ENCODE data around the gene CELF6. TPM values are rescaled to one million over a fixed set of nuclear protein-coding genes. Genes with fewer than 3 reads are reported as not detected.

CELF6 gene
- total and polyA plus RNA-seq, 4 donors, result 0.10 to 0.92 (median 0.44) TPM

DNA sequence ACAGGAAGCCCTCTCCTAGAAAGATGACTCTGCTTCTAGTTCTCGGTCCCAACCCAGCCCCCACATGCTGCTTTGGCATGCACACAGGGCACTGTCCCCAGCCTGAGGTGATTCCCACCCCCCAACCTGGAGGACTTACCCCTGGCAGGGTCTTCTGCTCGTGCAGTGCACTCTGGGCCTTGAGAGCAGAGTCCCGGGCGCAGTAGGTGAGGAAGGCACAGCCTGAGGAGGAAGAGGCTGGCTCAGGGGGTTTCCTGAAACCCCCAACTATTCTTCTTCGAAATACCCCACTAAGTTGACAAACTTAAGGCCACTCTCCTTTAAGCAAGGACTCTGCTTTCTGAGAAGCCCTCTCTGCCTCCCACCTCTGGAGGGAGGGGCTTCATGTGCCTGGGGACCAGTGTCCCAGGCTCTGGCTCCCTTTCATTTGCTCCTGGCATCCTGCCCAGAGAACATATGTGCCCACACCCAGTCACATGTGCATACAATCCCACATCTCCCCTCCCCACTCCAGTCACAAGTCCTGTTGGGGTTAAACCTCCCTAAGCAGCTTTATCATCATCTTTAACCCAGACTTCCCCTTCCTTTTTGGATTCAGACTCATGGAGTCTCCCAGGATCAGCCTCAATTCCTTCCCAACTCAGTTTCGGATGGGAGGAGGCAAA lies 4.1 kb downstream of the CELF6 start (continued):
- TF ChIP-seq, protein P1, sequence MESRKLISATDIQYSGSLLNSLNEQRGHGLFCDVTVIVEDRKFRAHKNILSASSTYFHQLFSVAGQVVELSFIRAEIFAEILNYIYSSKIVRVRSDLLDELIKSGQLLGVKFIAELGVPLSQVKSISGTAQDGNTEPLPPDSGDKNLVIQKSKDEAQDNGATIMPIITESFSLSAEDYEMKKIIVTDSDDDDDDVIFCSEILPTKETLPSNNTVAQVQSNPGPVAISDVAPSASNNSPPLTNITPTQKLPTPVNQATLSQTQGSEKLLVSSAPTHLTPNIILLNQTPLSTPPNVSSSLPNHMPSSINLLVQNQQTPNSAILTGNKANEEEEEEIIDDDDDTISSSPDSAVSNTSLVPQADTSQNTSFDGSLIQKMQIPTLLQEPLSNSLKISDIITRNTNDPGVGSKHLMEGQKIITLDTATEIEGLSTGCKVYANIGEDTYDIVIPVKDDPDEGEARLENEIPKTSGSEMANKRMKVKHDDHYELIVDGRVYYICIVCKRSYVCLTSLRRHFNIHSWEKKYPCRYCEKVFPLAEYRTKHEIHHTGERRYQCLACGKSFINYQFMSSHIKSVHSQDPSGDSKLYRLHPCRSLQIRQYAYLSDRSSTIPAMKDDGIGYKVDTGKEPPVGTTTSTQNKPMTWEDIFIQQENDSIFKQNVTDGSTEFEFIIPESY (IDR thresholded peaks at IDR 0.05), result no peak
- no peak for TF ChIP-seq EGR1 (IDR thresholded peaks at IDR 0.05; ENCODE audit: low read depth in 2 of 2)

DNA sequence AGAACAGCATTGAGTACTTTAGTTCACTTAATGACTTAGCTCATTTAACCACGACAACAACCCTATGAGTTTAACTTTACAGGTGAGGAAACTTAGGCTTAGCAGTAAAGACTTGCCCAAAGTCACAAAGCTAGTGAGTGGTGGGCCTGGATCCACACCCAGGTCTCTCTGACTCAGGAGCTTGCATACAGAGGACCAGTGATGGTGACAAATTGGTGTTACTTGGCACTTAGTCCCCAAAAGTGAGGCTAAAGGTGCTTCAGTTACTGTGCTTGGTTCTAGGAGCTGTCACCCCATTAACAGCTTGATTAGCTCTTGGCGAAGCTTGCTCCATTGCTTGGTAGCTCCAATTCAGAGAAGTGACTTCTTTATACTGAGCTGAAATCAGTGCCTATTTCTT lies 6.1 kb downstream of the CELF6 start:
- WGBS, result 94% methylated on average over 2 of the region's 2 CpGs
- Histone ChIP-seq H3K4me3 (ENCODE audit: low read depth in 1 of 3, low read length in 3 of 3) (no peak overlapping the region), H3K36me3 (ENCODE audit: control insufficient read depth in 4 of 4, insufficient read depth in 3 of 4, low read depth in 1 of 4, low read length in 3 of 4) (no peaks in the 10 kb centered on the region), H3K9me3 (ENCODE audit: control insufficient read depth in 4 of 4, low read length in 3 of 4) (no peaks in the 10 kb centered on the region), H3K27me3 (ENCODE audit: control insufficient read depth in 4 of 4, insufficient read depth in 4 of 4, low read length in 3 of 4) (no peaks in the 10 kb centered on the region), H3K4me1 (ENCODE audit: control insufficient read depth in 4 of 4, insufficient read depth in 4 of 4, low read length in 3 of 4) (no peaks in the 10 kb centered on the region), H3K27ac (ENCODE audit: low read depth in 1 of 2, low read length in 2 of 2) (no peak overlapping the region), H3K9ac (ENCODE audit: low read depth in 1 of 2, low read length in 2 of 2) (no peak overlapping the region)
- TF ChIP-seq EGR1 (IDR thresholded peaks at IDR 0.05; ENCODE audit: low read depth in 2 of 2), result no peak
- TF ChIP-seq, protein P2, sequence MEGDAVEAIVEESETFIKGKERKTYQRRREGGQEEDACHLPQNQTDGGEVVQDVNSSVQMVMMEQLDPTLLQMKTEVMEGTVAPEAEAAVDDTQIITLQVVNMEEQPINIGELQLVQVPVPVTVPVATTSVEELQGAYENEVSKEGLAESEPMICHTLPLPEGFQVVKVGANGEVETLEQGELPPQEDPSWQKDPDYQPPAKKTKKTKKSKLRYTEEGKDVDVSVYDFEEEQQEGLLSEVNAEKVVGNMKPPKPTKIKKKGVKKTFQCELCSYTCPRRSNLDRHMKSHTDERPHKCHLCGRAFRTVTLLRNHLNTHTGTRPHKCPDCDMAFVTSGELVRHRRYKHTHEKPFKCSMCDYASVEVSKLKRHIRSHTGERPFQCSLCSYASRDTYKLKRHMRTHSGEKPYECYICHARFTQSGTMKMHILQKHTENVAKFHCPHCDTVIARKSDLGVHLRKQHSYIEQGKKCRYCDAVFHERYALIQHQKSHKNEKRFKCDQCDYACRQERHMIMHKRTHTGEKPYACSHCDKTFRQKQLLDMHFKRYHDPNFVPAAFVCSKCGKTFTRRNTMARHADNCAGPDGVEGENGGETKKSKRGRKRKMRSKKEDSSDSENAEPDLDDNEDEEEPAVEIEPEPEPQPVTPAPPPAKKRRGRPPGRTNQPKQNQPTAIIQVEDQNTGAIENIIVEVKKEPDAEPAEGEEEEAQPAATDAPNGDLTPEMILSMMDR (IDR thresholded peaks at IDR 0.05; ENCODE audit: low read depth, low read length, missing input control), result no peak
- no peak for TF ChIP-seq GABPA (IDR thresholded peaks at IDR 0.05 in 1 of 2, conservative IDR thresholded peaks at IDR 0.05 in 1 of 2)
- TF ChIP-seq FOXA1 (IDR thresholded peaks at IDR 0.05), result no peak
- TF ChIP-seq YY1 (IDR thresholded peaks at IDR 0.05), result no peak
- TF ChIP-seq, protein P3, sequence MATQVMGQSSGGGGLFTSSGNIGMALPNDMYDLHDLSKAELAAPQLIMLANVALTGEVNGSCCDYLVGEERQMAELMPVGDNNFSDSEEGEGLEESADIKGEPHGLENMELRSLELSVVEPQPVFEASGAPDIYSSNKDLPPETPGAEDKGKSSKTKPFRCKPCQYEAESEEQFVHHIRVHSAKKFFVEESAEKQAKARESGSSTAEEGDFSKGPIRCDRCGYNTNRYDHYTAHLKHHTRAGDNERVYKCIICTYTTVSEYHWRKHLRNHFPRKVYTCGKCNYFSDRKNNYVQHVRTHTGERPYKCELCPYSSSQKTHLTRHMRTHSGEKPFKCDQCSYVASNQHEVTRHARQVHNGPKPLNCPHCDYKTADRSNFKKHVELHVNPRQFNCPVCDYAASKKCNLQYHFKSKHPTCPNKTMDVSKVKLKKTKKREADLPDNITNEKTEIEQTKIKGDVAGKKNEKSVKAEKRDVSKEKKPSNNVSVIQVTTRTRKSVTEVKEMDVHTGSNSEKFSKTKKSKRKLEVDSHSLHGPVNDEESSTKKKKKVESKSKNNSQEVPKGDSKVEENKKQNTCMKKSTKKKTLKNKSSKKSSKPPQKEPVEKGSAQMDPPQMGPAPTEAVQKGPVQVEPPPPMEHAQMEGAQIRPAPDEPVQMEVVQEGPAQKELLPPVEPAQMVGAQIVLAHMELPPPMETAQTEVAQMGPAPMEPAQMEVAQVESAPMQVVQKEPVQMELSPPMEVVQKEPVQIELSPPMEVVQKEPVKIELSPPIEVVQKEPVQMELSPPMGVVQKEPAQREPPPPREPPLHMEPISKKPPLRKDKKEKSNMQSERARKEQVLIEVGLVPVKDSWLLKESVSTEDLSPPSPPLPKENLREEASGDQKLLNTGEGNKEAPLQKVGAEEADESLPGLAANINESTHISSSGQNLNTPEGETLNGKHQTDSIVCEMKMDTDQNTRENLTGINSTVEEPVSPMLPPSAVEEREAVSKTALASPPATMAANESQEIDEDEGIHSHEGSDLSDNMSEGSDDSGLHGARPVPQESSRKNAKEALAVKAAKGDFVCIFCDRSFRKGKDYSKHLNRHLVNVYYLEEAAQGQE (IDR thresholded peaks at IDR 0.05), result no peak
- TF ChIP-seq RAD21 (IDR thresholded peaks at IDR 0.05), result no peak
- TF ChIP-seq, protein P1 (IDR thresholded peaks at IDR 0.05), result no peak
- no peak for TF ChIP-seq HNF4A (conservative IDR thresholded peaks at IDR 0.05)
- TF ChIP-seq TAF1 (conservative IDR thresholded peaks at IDR 0.05), result no peak
- TF ChIP-seq, protein P4, sequence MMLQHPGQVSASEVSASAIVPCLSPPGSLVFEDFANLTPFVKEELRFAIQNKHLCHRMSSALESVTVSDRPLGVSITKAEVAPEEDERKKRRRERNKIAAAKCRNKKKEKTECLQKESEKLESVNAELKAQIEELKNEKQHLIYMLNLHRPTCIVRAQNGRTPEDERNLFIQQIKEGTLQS (IDR thresholded peaks at IDR 0.05), result no peak
- TF ChIP-seq, protein P5, sequence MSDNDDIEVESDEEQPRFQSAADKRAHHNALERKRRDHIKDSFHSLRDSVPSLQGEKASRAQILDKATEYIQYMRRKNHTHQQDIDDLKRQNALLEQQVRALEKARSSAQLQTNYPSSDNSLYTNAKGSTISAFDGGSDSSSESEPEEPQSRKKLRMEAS (IDR thresholded peaks at IDR 0.05), result no peak
- TF ChIP-seq JUND (IDR thresholded peaks at IDR 0.05), result no peak
- TF ChIP-seq SP1 (IDR thresholded peaks at IDR 0.05), result no peak
- TF ChIP-seq NR2F2 (IDR thresholded peaks at IDR 0.05), result no peak
- TF ChIP-seq RXRA (IDR thresholded peaks at IDR 0.05), result no peak
- no peak for DNase-seq (ENCODE audit: low spot score)
